Neural cell (in vitro differentiated cells): ENCODE data around the gene HLA-G. TPM values are rescaled to one million over a fixed set of nuclear protein-coding genes. Genes with fewer than 3 reads are reported as not detected.

Source experiments
- H2AFZ ChIP-seq: fragments of 200-600, 300-800 bp; sonication (generic), shearing (Covaris generic); 2 replicates; pipeline ENCODE4 v1.6.0; 2014; ENCODE audit warnings: low read depth, mild to moderate bottlenecking, antibody characterized with exemption, low read length, moderate library complexity
- H3F3A ChIP-seq: fragments of 200-600 bp; shearing (Covaris generic); 2 replicates; pipeline ENCODE4 v1.6.1; 2016; ENCODE audit warnings: mild to moderate bottlenecking, moderate library complexity, mixed read lengths, antibody characterized with exemption, low read length; ENCODE audit not compliant: insufficient read depth, poor library complexity, severe bottlenecking
- H3K27ac ChIP-seq: fragments of 200-600, 300-800 bp; sonication (generic), shearing (Covaris generic); 2 replicates; pipeline ENCODE4 v1.5.1; 2014; ENCODE audit warnings: mild to moderate bottlenecking, low read length, moderate library complexity
- H3K27me3 ChIP-seq: fragments of 300-800, 200-600 bp; sonication (generic), shearing (Covaris generic); 2 replicates; pipeline ENCODE4 v1.6.0; 2014; ENCODE audit warnings: mild to moderate bottlenecking, low read depth, low read length, moderate library complexity; ENCODE audit not compliant: insufficient read depth
- H3K36me3 ChIP-seq: fragments of 300-800, 200-600 bp; sonication (generic), shearing (Covaris generic); 2 replicates; pipeline ENCODE4 v1.5.1; 2014; ENCODE audit warnings: mild to moderate bottlenecking, antibody characterized with exemption, low read length, moderate library complexity; ENCODE audit not compliant: insufficient read depth
- H3K4me2 ChIP-seq: fragments of 300-800, 200-600 bp; sonication (generic), shearing (Covaris generic); 2 replicates; pipeline ENCODE4 v1.6.0; 2014; ENCODE audit warnings: mild to moderate bottlenecking, low read length
- H3K4me3 ChIP-seq: fragments of 300-800, 200-600 bp; sonication (generic), shearing (Covaris generic); 2 replicates; pipeline ENCODE4 v1.5.1; 2014; ENCODE audit warnings: mild to moderate bottlenecking, low read length, moderate library complexity
- H3K79me2 ChIP-seq: fragments of 200-600 bp; shearing (Covaris generic); replicated peaks from 2 replicates; pipeline ENCODE4 v1.6.0; 2014; ENCODE audit warnings: mild to moderate bottlenecking, low read length, moderate library complexity; ENCODE audit not compliant: insufficient read depth
- H3K9ac ChIP-seq: fragments of 300-800, 200-600 bp; sonication (generic), shearing (Covaris generic); 2 replicates; pipeline ENCODE4 v1.6.1; 2016; ENCODE audit warnings: mild to moderate bottlenecking, low read length, mixed read lengths
- H3K9me2 ChIP-seq: fragments of 200-600 bp; shearing (Covaris generic); 2 replicates; pipeline ENCODE4 v1.6.1; 2016; ENCODE audit warnings: mild to moderate bottlenecking, low read length, mixed read lengths; ENCODE audit not compliant: insufficient read depth
- H3K9me3 ChIP-seq: fragments of 200-600, 300-800 bp; sonication (generic), shearing (Covaris generic); 2 replicates; pipeline ENCODE4 v1.6.1; 2016; ENCODE audit warnings: mild to moderate bottlenecking, mixed run types, low read length, moderate library complexity, mixed read lengths
- H4K20me1 ChIP-seq: fragments of 200-600 bp; shearing (Covaris generic); 2 replicates; pipeline ENCODE4 v1.6.1; 2016; ENCODE audit warnings: mild to moderate bottlenecking, mixed run types; ENCODE audit not compliant: insufficient read depth
- EP300 ChIP-seq: fragments of 450-650 bp; conservative IDR thresholded peaks from 2 replicates; pipeline ENCODE4 v1.6.1; 2014; ENCODE audit warnings: antibody characterized with exemption, mild to moderate bottlenecking, moderate library complexity; ENCODE audit not compliant: poor library complexity, severe bottlenecking
- EZH2 ChIP-seq: fragments of 200-600, 300-800 bp; shearing (Covaris generic), sonication (generic); IDR thresholded peaks from 2 replicates; pipeline ENCODE4 v1.6.1; 2014; ENCODE audit warnings: antibody characterized with exemption, low read length, borderline replicate concordance, mild to moderate bottlenecking; ENCODE audit not compliant: insufficient read depth, poor library complexity, severe bottlenecking
- MXI1 ChIP-seq: fragments of 450-650 bp; conservative IDR thresholded peaks from 2 replicates; pipeline ENCODE4 v1.6.1; 2014; ENCODE audit warnings: antibody characterized with exemption, mild to moderate bottlenecking; ENCODE audit not compliant: poor library complexity, severe bottlenecking
- POLR2AphosphoS5 ChIP-seq: IDR thresholded peaks from 2 replicates; pipeline ENCODE4 v1.6.1; 2012
- RAD21 ChIP-seq: fragments of 450-650 bp; conservative IDR thresholded peaks from 2 replicates; pipeline ENCODE4 v1.6.1; 2014; ENCODE audit warnings: antibody characterized with exemption, mild to moderate bottlenecking, moderate library complexity
- SMC3 ChIP-seq: fragments of 450-650 bp; conservative IDR thresholded peaks from 2 replicates; pipeline ENCODE4 v1.6.1; 2014; ENCODE audit warnings: antibody characterized with exemption, mild to moderate bottlenecking, moderate library complexity; ENCODE audit not compliant: poor library complexity
- TAF1 ChIP-seq: IDR thresholded peaks from 2 replicates; pipeline ENCODE4 v1.6.1; 2012; ENCODE audit warnings: low read depth
- polyA plus RNA-seq: library from polyadenylated mRNA; depleted of rRNA; stranded (reverse); fragments of >200 nt; gene quantifications from 2 replicates; pipeline ENCODE4 v1.2.3, GENCODE V29; 2014
- TF ChIP-seq, protein P1 (sequence below): fragments of 450-650 bp; IDR thresholded peaks from 2 replicates; pipeline ENCODE4 v1.5.1; 2014; ENCODE audit warnings: antibody characterized with exemption, mild to moderate bottlenecking, moderate library complexity; ENCODE audit not compliant: poor library complexity, severe bottlenecking
- TF ChIP-seq, protein P2 (sequence below): IDR thresholded peaks from 2 replicates; pipeline ENCODE4 v1.6.1; 2012; ENCODE audit warnings: borderline replicate concordance

HLA-G gene
- polyA plus RNA-seq, 1 donor from 2014 or later = not detected

DNA sequence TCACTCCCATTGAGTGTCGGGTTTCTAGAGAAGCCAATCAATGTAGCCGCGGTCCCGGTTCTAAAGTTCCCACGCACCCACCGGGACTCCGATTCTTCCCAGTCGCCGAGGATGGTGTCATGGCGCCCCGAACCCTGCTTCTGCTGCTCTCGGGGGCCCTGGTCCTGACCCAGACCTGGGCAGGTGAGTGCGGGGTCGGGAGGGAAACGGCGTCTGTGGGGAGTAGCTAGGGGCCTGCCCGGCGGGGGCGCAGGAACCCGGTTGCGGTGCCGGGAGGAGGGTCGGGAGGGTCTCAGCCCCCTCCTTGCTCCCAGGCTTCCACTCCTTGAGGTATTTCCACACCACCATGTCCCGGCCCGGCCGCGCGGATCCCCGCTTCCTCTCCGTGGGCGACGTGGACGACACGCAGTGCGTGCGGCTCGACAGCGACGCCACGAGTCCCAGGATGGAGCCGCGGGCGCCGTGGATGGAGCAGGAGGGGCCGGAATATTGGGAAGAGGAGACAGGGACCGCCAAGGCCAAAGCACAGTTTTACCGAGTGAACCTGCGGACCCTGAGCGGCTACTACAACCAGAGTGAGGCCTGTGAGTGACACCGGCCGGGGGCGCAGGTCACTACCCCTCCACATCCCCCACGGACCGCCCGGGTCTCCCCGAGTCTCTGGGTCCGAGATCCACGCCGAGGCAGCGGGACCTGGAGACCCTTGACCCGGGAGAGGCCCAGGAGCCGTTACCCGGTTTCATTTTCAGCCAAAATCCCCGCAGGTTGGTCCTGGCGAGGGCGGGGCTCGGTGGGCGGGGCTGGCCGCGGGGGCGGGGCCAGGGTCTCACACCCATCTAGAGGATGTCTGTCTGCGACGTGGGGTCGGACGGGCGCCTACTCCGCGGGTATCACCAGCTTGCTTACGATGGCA, 35.2 kb upstream of the HLA-G start:
- Histone ChIP-seq H3K79me2 (no peaks in the 10 kb centered on the region), H3K9me2 (no peaks in the 10 kb centered on the region), H3K9ac (peak overlapping the region; percentile 20), H3F3A (no peaks in the 10 kb centered on the region), H3K27me3 (peaks cover 37% of the 10 kb centered on the region), H3K27ac (no peak overlapping the region), H4K20me1 (no peaks in the 10 kb centered on the region), H3K4me3 (peak overlapping the region; percentile 61), H3K4me2 (no peak overlapping the region), H3K36me3 (no peaks in the 10 kb centered on the region), H3K9me3 (no peaks in the 10 kb centered on the region), H2AFZ (no peak overlapping the region)
- no peak for TF ChIP-seq SMC3
- peak; percentile 14 for TF ChIP-seq RAD21
- TF ChIP-seq, protein P1, sequence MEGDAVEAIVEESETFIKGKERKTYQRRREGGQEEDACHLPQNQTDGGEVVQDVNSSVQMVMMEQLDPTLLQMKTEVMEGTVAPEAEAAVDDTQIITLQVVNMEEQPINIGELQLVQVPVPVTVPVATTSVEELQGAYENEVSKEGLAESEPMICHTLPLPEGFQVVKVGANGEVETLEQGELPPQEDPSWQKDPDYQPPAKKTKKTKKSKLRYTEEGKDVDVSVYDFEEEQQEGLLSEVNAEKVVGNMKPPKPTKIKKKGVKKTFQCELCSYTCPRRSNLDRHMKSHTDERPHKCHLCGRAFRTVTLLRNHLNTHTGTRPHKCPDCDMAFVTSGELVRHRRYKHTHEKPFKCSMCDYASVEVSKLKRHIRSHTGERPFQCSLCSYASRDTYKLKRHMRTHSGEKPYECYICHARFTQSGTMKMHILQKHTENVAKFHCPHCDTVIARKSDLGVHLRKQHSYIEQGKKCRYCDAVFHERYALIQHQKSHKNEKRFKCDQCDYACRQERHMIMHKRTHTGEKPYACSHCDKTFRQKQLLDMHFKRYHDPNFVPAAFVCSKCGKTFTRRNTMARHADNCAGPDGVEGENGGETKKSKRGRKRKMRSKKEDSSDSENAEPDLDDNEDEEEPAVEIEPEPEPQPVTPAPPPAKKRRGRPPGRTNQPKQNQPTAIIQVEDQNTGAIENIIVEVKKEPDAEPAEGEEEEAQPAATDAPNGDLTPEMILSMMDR = peak; percentile 54

DNA sequence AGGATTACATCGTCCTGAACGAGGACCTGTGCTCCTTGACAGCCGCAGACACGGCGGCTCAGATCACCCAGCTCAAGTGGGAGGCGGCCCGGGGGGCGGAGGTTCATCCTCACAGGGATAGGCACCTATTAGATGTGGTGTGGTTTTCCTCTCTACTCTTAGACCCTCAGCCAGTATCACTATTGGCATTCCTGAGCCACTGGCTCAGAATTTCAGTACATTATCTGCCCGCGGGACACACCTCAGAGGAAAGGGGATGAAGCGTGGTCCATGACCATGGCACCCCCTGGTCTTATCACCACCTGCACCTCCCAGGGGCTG, 34.6 kb upstream of the HLA-G start:
- Histone ChIP-seq H3K9me2 (no peaks in the 10 kb centered on the region), H4K20me1 (no peaks in the 10 kb centered on the region), H3K79me2 (no peaks in the 10 kb centered on the region), H2AFZ (no peak overlapping the region), H3K9me3 (no peaks in the 10 kb centered on the region), H3K27me3 (peaks cover 37% of the 10 kb centered on the region), H3K4me3 (peak overlapping the region; percentile 61), H3F3A (no peaks in the 10 kb centered on the region), H3K27ac (no peak overlapping the region), H3K36me3 (no peaks in the 10 kb centered on the region), H3K9ac (no peak overlapping the region), H3K4me2 (no peak overlapping the region)
- TF ChIP-seq SMC3 (no peak), EP300 (no peak), EZH2 (no peak), RAD21 (no peak), POLR2AphosphoS5 (no peak), MXI1 (no peak), TAF1 (no peak)
- TF ChIP-seq, protein P2, sequence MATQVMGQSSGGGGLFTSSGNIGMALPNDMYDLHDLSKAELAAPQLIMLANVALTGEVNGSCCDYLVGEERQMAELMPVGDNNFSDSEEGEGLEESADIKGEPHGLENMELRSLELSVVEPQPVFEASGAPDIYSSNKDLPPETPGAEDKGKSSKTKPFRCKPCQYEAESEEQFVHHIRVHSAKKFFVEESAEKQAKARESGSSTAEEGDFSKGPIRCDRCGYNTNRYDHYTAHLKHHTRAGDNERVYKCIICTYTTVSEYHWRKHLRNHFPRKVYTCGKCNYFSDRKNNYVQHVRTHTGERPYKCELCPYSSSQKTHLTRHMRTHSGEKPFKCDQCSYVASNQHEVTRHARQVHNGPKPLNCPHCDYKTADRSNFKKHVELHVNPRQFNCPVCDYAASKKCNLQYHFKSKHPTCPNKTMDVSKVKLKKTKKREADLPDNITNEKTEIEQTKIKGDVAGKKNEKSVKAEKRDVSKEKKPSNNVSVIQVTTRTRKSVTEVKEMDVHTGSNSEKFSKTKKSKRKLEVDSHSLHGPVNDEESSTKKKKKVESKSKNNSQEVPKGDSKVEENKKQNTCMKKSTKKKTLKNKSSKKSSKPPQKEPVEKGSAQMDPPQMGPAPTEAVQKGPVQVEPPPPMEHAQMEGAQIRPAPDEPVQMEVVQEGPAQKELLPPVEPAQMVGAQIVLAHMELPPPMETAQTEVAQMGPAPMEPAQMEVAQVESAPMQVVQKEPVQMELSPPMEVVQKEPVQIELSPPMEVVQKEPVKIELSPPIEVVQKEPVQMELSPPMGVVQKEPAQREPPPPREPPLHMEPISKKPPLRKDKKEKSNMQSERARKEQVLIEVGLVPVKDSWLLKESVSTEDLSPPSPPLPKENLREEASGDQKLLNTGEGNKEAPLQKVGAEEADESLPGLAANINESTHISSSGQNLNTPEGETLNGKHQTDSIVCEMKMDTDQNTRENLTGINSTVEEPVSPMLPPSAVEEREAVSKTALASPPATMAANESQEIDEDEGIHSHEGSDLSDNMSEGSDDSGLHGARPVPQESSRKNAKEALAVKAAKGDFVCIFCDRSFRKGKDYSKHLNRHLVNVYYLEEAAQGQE = no peak
- TF ChIP-seq, protein P1 = no peak
